ENCODE data around the gene PROCA1. TPM values are rescaled to one million over a fixed set of nuclear protein-coding genes. Genes with fewer than 3 reads are reported as not detected.

Gene PROCA1
- polyA plus RNA-seq, 3 donors = 0.31 to 8.9 (median 0.78) TPM

DNA sequence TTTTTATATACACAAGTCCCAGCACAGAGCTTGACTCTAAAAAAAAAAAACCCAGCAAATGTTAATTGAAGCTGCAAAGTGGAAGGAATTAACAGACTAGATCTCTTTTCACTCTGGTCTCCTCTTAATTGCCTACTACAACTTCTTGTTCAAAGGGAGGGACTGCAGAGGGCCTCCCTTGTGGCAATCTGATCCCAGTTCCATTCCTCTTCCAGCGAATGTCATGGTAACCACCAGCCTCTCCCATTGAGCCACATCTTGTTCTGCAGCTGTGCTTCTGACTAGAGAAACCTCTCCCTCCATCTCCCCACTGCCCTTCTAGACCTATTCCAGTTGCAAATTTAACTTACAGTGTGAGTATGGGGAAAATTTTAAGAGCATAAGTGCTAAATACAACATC, 43.8 kb downstream of the PROCA1 start:
- Mint-ChIP-seq H3K27ac (peak overlapping the region in 1 of 7 donors; percentile 68), H3K4me3 (no peak overlapping the region), H3K4me1 (peaks cover 20% of the 10 kb centered on the region), H3K36me3 (peaks cover 50 to 52% of the 10 kb centered on the region in 2 donors), H3K9me3 (no peaks in the 10 kb centered on the region), H3K27me3 (ENCODE audit: low read depth in 3 of 3) (no peaks in the 10 kb centered on the region)
- H3K79me2 ChIP-seq (ENCODE audit: insufficient read depth, low read length) = peaks cover 61% of the 10 kb centered on the region
- no peak overlapping the region for H3K4me2 ChIP-seq (replicated peaks; ENCODE audit: extremely low read depth, low read length, poor library complexity, severe bottlenecking)
- no peak for DNase-seq
- H3K27ac ChIP-seq (ENCODE audit: low read depth in 1 of 2, low read length in 2 of 2) = no peak overlapping the region
- no peak for TF ChIP-seq CTCF (IDR thresholded peaks at IDR 0.05)
- H3K4me3 ChIP-seq (replicated peaks in 1 of 3; ENCODE audit: low read depth in 2 of 3, low read length in 3 of 3) = no peak overlapping the region
- peaks cover 46 to 76% of the 10 kb centered on the region in 2 donors for H3K36me3 ChIP-seq (replicated peaks in 1 of 2; ENCODE audit: control insufficient read depth in 1 of 2, insufficient read depth in 2 of 2, low read length in 2 of 2)
- H3K4me1 ChIP-seq (ENCODE audit: control insufficient read depth in 1 of 2, insufficient read depth in 2 of 2, low read length in 2 of 2) = peaks cover 7% of the 10 kb centered on the region in 2 donors
- WGBS (ENCODE audit: insufficient coverage) = 80% methylated on average over 1 of the region's 1 CpG
- intact Hi-C loops (cut with micrococcal nuclease) = no loop called here
- peaks cover 69% of the 10 kb centered on the region for H4K20me1 ChIP-seq (ENCODE audit: insufficient read depth, low read length)
- no peaks in the 10 kb centered on the region for H3K27me3 ChIP-seq (ENCODE audit: control insufficient read depth in 2 of 2, insufficient read depth in 2 of 2, low read length in 2 of 2)
- H3K9ac ChIP-seq (ENCODE audit: insufficient read depth, low read length, poor library complexity, severe bottlenecking) = no peak overlapping the region
- H2AFZ ChIP-seq (ENCODE audit: insufficient read depth, low read depth, low read length, poor library complexity, severe bottlenecking) = no peak overlapping the region
- H3K9me3 ChIP-seq (replicated peaks in 1 of 2; ENCODE audit: control insufficient read depth in 1 of 2, insufficient read depth in 1 of 2, low read length in 2 of 2) = no peaks in the 10 kb centered on the region

DNA sequence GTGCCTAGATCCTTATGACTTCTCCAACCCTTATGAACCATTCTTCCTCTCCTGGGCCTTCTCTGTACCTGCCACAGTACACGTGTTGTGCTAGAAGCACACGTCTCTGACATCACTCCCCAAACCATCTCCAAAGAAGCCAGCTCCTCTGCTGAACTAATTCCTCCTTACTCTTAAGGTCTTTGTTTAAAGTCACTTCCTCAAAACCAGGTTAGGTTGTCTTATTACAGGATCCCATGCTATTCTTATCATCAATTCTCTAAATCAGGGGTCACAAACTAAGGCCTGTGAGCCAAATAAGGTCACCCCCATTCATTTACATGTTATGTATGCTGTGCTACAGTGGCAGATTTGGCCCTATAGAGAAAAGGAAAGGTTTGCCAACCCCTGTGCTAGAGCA, 45.7 kb downstream of the PROCA1 start:
- 78% methylated on average over 2 of the region's 2 CpGs for WGBS (ENCODE audit: insufficient coverage)
- intact Hi-C loops (cut with micrococcal nuclease) = no loop called here
- Histone ChIP-seq H3K9ac (ENCODE audit: insufficient read depth, low read length, poor library complexity, severe bottlenecking) (no peak overlapping the region), H3K36me3 (replicated peaks in 1 of 2; ENCODE audit: control insufficient read depth in 1 of 2, insufficient read depth in 2 of 2, low read length in 2 of 2) (peaks cover 27 to 57% of the 10 kb centered on the region in 2 donors), H3K4me2 (replicated peaks; ENCODE audit: extremely low read depth, low read length, poor library complexity, severe bottlenecking) (no peak overlapping the region), H3K79me2 (ENCODE audit: insufficient read depth, low read length) (peaks cover 80% of the 10 kb centered on the region), H3K27ac (ENCODE audit: low read depth in 1 of 2, low read length in 2 of 2) (peak overlapping the region in 1 of 2 donors; percentile 44), H2AFZ (ENCODE audit: insufficient read depth, low read depth, low read length, poor library complexity, severe bottlenecking) (no peak overlapping the region), H3K4me3 (replicated peaks in 1 of 3; ENCODE audit: low read depth in 2 of 3, low read length in 3 of 3) (no peak overlapping the region), H3K4me1 (ENCODE audit: control insufficient read depth in 1 of 2, insufficient read depth in 2 of 2, low read length in 2 of 2) (peaks cover 15 to 16% of the 10 kb centered on the region in 2 donors), H4K20me1 (ENCODE audit: insufficient read depth, low read length) (peaks cover 57% of the 10 kb centered on the region), H3K9me3 (replicated peaks in 1 of 2; ENCODE audit: control insufficient read depth in 1 of 2, insufficient read depth in 1 of 2, low read length in 2 of 2) (no peaks in the 10 kb centered on the region), H3K27me3 (ENCODE audit: control insufficient read depth in 2 of 2, insufficient read depth in 2 of 2, low read length in 2 of 2) (no peaks in the 10 kb centered on the region)
- peaks cover 31 to 36% of the 10 kb centered on the region in 2 donors for H3K36me3 Mint-ChIP-seq
- DNase-seq = no peak
- no peak overlapping the region for H3K4me3 Mint-ChIP-seq
- peaks cover 0 to 2% (median 0%) of the 10 kb centered on the region in 7 donors for H3K9me3 Mint-ChIP-seq
- H3K27me3 Mint-ChIP-seq (ENCODE audit: low read depth in 3 of 3) = peaks cover 0 to 2% (median 0%) of the 10 kb centered on the region in 3 donors
- H3K27ac Mint-ChIP-seq = peak overlapping the region; percentile 26 to 89 (median 70)
- no peak for TF ChIP-seq CTCF (IDR thresholded peaks at IDR 0.05)
- peaks cover 27% of the 10 kb centered on the region for H3K4me1 Mint-ChIP-seq

Data from CD14-positive monocyte (primary cell).